Right kidney (tissue), 1 donor: ENCODE measurements around the gene HAO1.
A peak's percentile ranks its signal among the peaks of the same experiment; 100 is the strongest.

Experiments
- DNase-seq: peaks from one replicate; pipeline ENCODE4 v3.0.0-alpha.2; 2016

The HAO1 gene

GRCh38 chr20:7926767-7927166, 13.5 kb downstream of the HAO1 start:
- DNase-seq: no peak

GRCh38 chr20:7926323-7926722, 13.9 kb downstream of the HAO1 start:
- no peak for DNase-seq

- DNase-seq: no peak
These were observed 15.6 kb downstream of the HAO1 start for GRCh38 chr20:7924692-7925091.

GRCh38 chr20:7916648-7917047, 23.6 kb downstream of the HAO1 start:
- DNase-seq: no peak

GRCh38 chr20:7912551-7912950, 27.7 kb downstream of the HAO1 start:
- DNase-seq: no peak

- DNase-seq: no peak
These were observed 28.5 kb downstream of the HAO1 start for GRCh38 chr20:7911586-7912330.

GRCh38 chr20:7908905-7909304, 31.4 kb downstream of the HAO1 start:
- no peak for DNase-seq

GRCh38 chr20:7903429-7903828, 36.8 kb downstream of the HAO1 start:
- no peak for DNase-seq

- no peak for DNase-seq
These were observed 37.4 kb downstream of the HAO1 start for GRCh38 chr20:7902879-7903278.

- no peak for DNase-seq
These were observed 42.4 kb downstream of the HAO1 start for GRCh38 chr20:7897781-7898364.

- DNase-seq: no peak
These were observed 47.1 kb downstream of the HAO1 start for GRCh38 chr20:7893014-7893730.

- DNase-seq: no peak
These were observed 48.6 kb downstream of the HAO1 start for GRCh38 chr20:7891705-7892104.

GRCh38 chr20:7889736-7890135, 50.5 kb downstream of the HAO1 start:
- DNase-seq: no peak

- no peak for DNase-seq
These were observed 56.5 kb downstream of the HAO1 start for GRCh38 chr20:7883741-7884140.

GRCh38 chr20:7883309-7883708, 56.9 kb downstream of the HAO1 start:
- no peak for DNase-seq

GRCh38 chr20:7882076-7882475, 58.2 kb downstream of the HAO1 start:
- no peak for DNase-seq

- DNase-seq: no peak
These were observed 58.7 kb downstream of the HAO1 start for GRCh38 chr20:7881551-7881950.

- DNase-seq: no peak
These were observed 60.4 kb downstream of the HAO1 start for GRCh38 chr20:7879883-7880282.

GRCh38 chr20:7868108-7868507, 72.2 kb downstream of the HAO1 start:
- no peak for DNase-seq

- peak; percentile 17 for DNase-seq
These were observed 74.0 kb downstream of the HAO1 start for GRCh38 chr20:7866285-7866684.

- peak; percentile 12 for DNase-seq
These were observed 80.9 kb downstream of the HAO1 start for GRCh38 chr20:7859356-7859802.

GRCh38 chr20:7858734-7859250, 81.5 kb downstream of the HAO1 start:
- DNase-seq: no peak

GRCh38 chr20:7856756-7857155, 83.5 kb downstream of the HAO1 start:
- no peak for DNase-seq
